Measurements from ENCODE around the gene OR5H6. TPM values are rescaled to one million over a fixed set of nuclear protein-coding genes. Genes with fewer than 3 reads are reported as not detected.

The OR5H6 gene
- total RNA-seq, 1 donor from 2014 or later, result not detected

GRCh38 chr3:98262046-98262445 lies 2.0 kb upstream of the OR5H6 start:
- H3K36me3 Mint-ChIP-seq (ENCODE audit: low read depth, unreplicated experiment), result no peaks in the 10 kb centered on the region
- no peaks in the 10 kb centered on the region for H3K4me1 Mint-ChIP-seq (ENCODE audit: unreplicated experiment)
- no peak overlapping the region for H3K4me3 Mint-ChIP-seq (ENCODE audit: unreplicated experiment)
- H3K27me3 Mint-ChIP-seq (ENCODE audit: unreplicated experiment), result no peaks in the 10 kb centered on the region
- TF ChIP-seq, protein P1, sequence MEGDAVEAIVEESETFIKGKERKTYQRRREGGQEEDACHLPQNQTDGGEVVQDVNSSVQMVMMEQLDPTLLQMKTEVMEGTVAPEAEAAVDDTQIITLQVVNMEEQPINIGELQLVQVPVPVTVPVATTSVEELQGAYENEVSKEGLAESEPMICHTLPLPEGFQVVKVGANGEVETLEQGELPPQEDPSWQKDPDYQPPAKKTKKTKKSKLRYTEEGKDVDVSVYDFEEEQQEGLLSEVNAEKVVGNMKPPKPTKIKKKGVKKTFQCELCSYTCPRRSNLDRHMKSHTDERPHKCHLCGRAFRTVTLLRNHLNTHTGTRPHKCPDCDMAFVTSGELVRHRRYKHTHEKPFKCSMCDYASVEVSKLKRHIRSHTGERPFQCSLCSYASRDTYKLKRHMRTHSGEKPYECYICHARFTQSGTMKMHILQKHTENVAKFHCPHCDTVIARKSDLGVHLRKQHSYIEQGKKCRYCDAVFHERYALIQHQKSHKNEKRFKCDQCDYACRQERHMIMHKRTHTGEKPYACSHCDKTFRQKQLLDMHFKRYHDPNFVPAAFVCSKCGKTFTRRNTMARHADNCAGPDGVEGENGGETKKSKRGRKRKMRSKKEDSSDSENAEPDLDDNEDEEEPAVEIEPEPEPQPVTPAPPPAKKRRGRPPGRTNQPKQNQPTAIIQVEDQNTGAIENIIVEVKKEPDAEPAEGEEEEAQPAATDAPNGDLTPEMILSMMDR (IDR thresholded peaks at IDR 0.05; ENCODE audit: unreplicated experiment), result no peak
- no peak overlapping the region for H3K27ac Mint-ChIP-seq (ENCODE audit: unreplicated experiment)
- H3K9me3 Mint-ChIP-seq (ENCODE audit: unreplicated experiment), result no peaks in the 10 kb centered on the region
- no peak for DNase-seq (ENCODE audit: low spot score)

GRCh38 chr3:98269846-98270245 lies 5.8 kb downstream of the OR5H6 start:
- TF ChIP-seq, protein P1 (IDR thresholded peaks at IDR 0.05; ENCODE audit: unreplicated experiment), result no peak
- Mint-ChIP-seq H3K27ac (ENCODE audit: unreplicated experiment) (no peak overlapping the region), H3K9me3 (ENCODE audit: unreplicated experiment) (peaks cover 18% of the 10 kb centered on the region), H3K27me3 (ENCODE audit: unreplicated experiment) (peaks cover 2% of the 10 kb centered on the region), H3K4me3 (ENCODE audit: unreplicated experiment) (no peak overlapping the region), H3K36me3 (ENCODE audit: low read depth, unreplicated experiment) (peaks cover 16% of the 10 kb centered on the region), H3K4me1 (ENCODE audit: unreplicated experiment) (no peaks in the 10 kb centered on the region)
- no peak for DNase-seq (ENCODE audit: low spot score)

- H3K27me3 Mint-ChIP-seq (ENCODE audit: unreplicated experiment), result peaks cover 2% of the 10 kb centered on the region
Measured at GRCh38 chr3:98272126-98272525, 8.1 kb downstream of the OR5H6 start.

DNA sequence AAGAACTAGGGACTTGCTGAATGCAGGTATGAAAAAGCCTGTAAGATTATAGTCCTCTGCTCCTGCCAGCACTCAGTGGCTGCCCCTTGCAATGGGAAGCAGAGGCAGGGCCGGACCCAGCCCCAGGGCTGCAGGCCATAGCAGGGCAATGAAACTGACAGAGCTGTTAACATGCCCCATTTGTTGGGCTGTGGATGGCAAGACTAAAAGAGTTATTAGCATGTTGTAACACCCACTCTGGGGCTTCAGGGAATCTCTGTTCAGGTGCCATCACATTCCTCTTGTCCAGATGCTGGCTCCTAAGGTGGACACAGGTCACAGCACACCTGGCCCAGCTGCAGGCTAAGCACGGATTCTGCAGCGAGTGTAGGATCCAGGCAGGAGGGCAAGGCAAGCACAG lies 10.9 kb downstream of the OR5H6 start:
- Mint-ChIP-seq H3K27ac (ENCODE audit: unreplicated experiment) (no peak overlapping the region), H3K4me1 (ENCODE audit: unreplicated experiment) (peaks cover 13% of the 10 kb centered on the region), H3K36me3 (ENCODE audit: low read depth, unreplicated experiment) (peaks cover 16% of the 10 kb centered on the region), H3K27me3 (ENCODE audit: unreplicated experiment) (peaks cover 2% of the 10 kb centered on the region), H3K4me3 (ENCODE audit: unreplicated experiment) (no peak overlapping the region), H3K9me3 (ENCODE audit: unreplicated experiment) (peaks cover 17% of the 10 kb centered on the region)
- DNase-seq (ENCODE audit: low spot score), result no peak
- TF ChIP-seq, protein P1 (IDR thresholded peaks at IDR 0.05; ENCODE audit: unreplicated experiment), result no peak

More at GRCh38 chr3:98272126-98272525, 8.1 kb downstream of the OR5H6 start:
- H3K36me3 Mint-ChIP-seq (ENCODE audit: low read depth, unreplicated experiment), result peaks cover 16% of the 10 kb centered on the region
- TF ChIP-seq, protein P1 (IDR thresholded peaks at IDR 0.05; ENCODE audit: unreplicated experiment), result no peak
- H3K4me3 Mint-ChIP-seq (ENCODE audit: unreplicated experiment), result no peak overlapping the region
- DNase-seq (ENCODE audit: low spot score), result no peak
- no peak overlapping the region for H3K27ac Mint-ChIP-seq (ENCODE audit: unreplicated experiment)
- peaks cover 18% of the 10 kb centered on the region for H3K9me3 Mint-ChIP-seq (ENCODE audit: unreplicated experiment)
- no peaks in the 10 kb centered on the region for H3K4me1 Mint-ChIP-seq (ENCODE audit: unreplicated experiment)

DNA sequence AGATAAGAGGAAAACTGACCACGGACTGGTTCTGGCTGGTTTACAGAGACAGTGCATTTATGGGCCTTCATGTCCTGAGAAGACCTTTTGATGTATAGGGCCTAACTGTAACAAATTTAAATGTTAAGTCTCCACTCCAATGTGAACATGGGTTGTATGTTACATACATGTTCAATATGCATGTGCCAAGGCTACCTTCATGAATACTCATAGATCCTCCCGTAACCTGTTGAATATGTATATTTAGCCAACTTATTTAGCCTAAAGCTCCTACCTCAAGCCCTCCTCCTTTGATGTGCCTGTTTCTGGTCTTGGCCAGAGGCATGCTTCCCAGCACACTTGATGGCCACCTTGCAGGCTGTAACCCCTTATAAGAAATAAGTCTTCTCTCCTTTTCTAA lies 18.2 kb downstream of the OR5H6 start, which contains the start of gene OR5H2:
OR5H2 (plus strand) TSS at position 301 of the 400 bp plus-strand sequence. CDS start 398 bp downstream, outside the sequence.
- no peak for DNase-seq (ENCODE audit: low spot score)
- peaks cover 4% of the 10 kb centered on the region for H3K27me3 Mint-ChIP-seq (ENCODE audit: unreplicated experiment)
- no peak within 1 kb of the TSS for H3K4me3 Mint-ChIP-seq (ENCODE audit: unreplicated experiment)
- H3K36me3 Mint-ChIP-seq (ENCODE audit: low read depth, unreplicated experiment), result no peaks in the 10 kb centered on the region
- peaks cover 24% of the 10 kb centered on the region for H3K4me1 Mint-ChIP-seq (ENCODE audit: unreplicated experiment)
- H3K27ac Mint-ChIP-seq (ENCODE audit: unreplicated experiment), result no peak within 1 kb of the TSS
- TF ChIP-seq, protein P1 (IDR thresholded peaks at IDR 0.05; ENCODE audit: unreplicated experiment), result no peak
- H3K9me3 Mint-ChIP-seq (ENCODE audit: unreplicated experiment), result no peaks in the 10 kb centered on the region
